Astrocyte (in vitro differentiated cells and primary cell): ENCODE results near the gene NDUFA6.

ENCODE experiments used
- EZH2 ChIP-seq: IDR thresholded peaks from 2 replicates; pipeline ENCODE4 v1.6.1; 2012; ENCODE audit warnings: mild to moderate bottlenecking, low read length, inconsistent platforms; ENCODE audit not compliant: insufficient read depth
- TF ChIP-seq, protein P1 (sequence below): IDR thresholded peaks from 2 replicates; pipeline ENCODE4 v1.5.1; 2011; ENCODE audit warnings: low read depth, mild to moderate bottlenecking, inconsistent platforms, low read length, moderate library complexity; ENCODE audit not compliant: insufficient read depth

DNA sequence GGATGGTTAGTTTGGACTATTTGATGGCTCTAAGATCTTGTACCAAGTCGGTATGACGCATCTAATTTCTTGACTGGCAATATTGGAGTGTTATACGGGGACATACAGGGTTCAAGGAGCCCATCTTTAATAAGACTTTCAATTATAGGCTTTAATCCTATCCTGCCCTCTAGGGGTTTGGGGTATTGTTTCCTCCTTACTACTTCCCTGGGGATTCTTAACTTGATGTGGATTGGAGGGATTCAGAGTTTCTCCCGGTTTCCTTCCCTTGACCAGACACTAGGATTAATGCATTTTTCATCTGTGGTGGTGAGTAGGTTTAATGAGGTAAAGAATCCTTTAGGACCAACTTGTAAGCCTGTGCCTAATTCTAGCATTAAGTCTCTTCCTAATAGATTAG is 21.2 kb upstream of the NDUFA6 start:
- TF ChIP-seq, protein P1, sequence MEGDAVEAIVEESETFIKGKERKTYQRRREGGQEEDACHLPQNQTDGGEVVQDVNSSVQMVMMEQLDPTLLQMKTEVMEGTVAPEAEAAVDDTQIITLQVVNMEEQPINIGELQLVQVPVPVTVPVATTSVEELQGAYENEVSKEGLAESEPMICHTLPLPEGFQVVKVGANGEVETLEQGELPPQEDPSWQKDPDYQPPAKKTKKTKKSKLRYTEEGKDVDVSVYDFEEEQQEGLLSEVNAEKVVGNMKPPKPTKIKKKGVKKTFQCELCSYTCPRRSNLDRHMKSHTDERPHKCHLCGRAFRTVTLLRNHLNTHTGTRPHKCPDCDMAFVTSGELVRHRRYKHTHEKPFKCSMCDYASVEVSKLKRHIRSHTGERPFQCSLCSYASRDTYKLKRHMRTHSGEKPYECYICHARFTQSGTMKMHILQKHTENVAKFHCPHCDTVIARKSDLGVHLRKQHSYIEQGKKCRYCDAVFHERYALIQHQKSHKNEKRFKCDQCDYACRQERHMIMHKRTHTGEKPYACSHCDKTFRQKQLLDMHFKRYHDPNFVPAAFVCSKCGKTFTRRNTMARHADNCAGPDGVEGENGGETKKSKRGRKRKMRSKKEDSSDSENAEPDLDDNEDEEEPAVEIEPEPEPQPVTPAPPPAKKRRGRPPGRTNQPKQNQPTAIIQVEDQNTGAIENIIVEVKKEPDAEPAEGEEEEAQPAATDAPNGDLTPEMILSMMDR: no peak
- TF ChIP-seq EZH2: no peak
